Stomach smooth muscle (tissue), 2 donors: ENCODE results near the gene RHOD.
A peak's percentile ranks its signal among the peaks of the same experiment; 100 is the strongest.

ENCODE experiments used
- H3K27ac ChIP-seq: one replicate; pipeline ENCODE4 v1.7.0; 2013; ENCODE audit warnings: mild to moderate bottlenecking, low read length, inconsistent platforms
- H3K27me3 ChIP-seq, 2 donors: one replicate each; pipeline ENCODE4 v1.7.0; 2013; ENCODE audit warnings: low read length in 2 of 2; ENCODE audit not compliant: insufficient read depth in 2 of 2, control insufficient read depth in 1 of 2
- H3K36me3 ChIP-seq, 2 donors: one replicate each; pipeline ENCODE4 v1.7.0; 2013; ENCODE audit warnings: low read length in 2 of 2; ENCODE audit not compliant: control insufficient read depth in 2 of 2, insufficient read depth in 2 of 2
- H3K4me1 ChIP-seq: one replicate; pipeline ENCODE4 v1.7.0; 2013; ENCODE audit warnings: low read length; ENCODE audit not compliant: control insufficient read depth, insufficient read depth
- H3K4me3 ChIP-seq, 2 donors: one replicate each; pipeline ENCODE4 v1.7.0; 2013; ENCODE audit warnings: low read length in 2 of 2
- H3K9ac ChIP-seq, 2 donors: one replicate each; pipeline ENCODE4 v1.7.0; 2013; ENCODE audit warnings: low read length in 2 of 2, mild to moderate bottlenecking in 1 of 2
- H3K9me3 ChIP-seq, 2 donors: one replicate each; pipeline ENCODE4 v1.7.0; 2013; ENCODE audit warnings: low read length in 2 of 2; ENCODE audit not compliant: control insufficient read depth in 2 of 2
- donor health status: healthy.
- donor health status: Pancreatic carcinoma.

Gene RHOD

GRCh38 chr11:67059671-67060070 is 3.0 kb downstream of the RHOD start:
- Histone ChIP-seq H3K27ac (no peak overlapping the region), H3K9ac (no peak overlapping the region), H3K4me3 (no peak overlapping the region), H3K4me1 (peaks cover 20% of the 10 kb centered on the region), H3K9me3 (no peaks in the 10 kb centered on the region), H3K27me3 (no peaks in the 10 kb centered on the region), H3K36me3 (no peaks in the 10 kb centered on the region)

GRCh38 chr11:67060111-67060522 is 3.5 kb downstream of the RHOD start:
- H3K27me3 ChIP-seq, result no peaks in the 10 kb centered on the region
- no peak overlapping the region for H3K4me3 ChIP-seq
- H3K9ac ChIP-seq, result no peak overlapping the region
- peaks cover 20% of the 10 kb centered on the region for H3K4me1 ChIP-seq
- H3K27ac ChIP-seq, result no peak overlapping the region
- H3K9me3 ChIP-seq, result no peaks in the 10 kb centered on the region
- no peaks in the 10 kb centered on the region for H3K36me3 ChIP-seq

GRCh38 chr11:67062526-67063373 is 6.1 kb downstream of the RHOD start:
- H3K4me3 ChIP-seq, result no peak overlapping the region
- H3K36me3 ChIP-seq, result peaks cover 0 to 2% of the 10 kb centered on the region in 2 donors
- H3K4me1 ChIP-seq, result no peaks in the 10 kb centered on the region
- no peak overlapping the region for H3K9ac ChIP-seq
- H3K27me3 ChIP-seq, result no peaks in the 10 kb centered on the region
- no peaks in the 10 kb centered on the region for H3K9me3 ChIP-seq
- no peak overlapping the region for H3K27ac ChIP-seq

DNA sequence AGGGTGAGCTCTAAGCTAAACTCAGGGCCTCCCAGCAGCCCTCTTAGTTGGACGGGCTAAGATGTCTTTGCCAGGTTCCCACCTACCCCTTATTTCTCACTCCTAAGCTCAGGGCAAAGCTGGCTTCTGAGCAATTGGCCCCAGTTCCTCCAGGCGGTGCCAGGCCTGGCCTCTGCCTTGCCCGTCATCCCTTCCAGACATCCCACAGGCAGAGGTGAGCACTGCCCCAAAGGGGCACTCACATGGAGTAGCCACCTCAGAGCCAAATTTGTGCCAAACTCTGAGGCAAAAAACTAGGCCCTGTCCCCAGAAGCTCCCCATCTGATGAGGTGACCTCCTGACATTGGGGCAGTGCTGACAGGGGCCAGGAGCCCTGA is 9.7 kb downstream of the RHOD start:
- no peak overlapping the region for H3K4me3 ChIP-seq
- no peaks in the 10 kb centered on the region for H3K9me3 ChIP-seq
- H3K9ac ChIP-seq, result no peak overlapping the region
- H3K27ac ChIP-seq, result no peak overlapping the region
- peaks cover 0 to 2% of the 10 kb centered on the region in 2 donors for H3K36me3 ChIP-seq
- H3K27me3 ChIP-seq, result no peaks in the 10 kb centered on the region
- H3K4me1 ChIP-seq, result no peaks in the 10 kb centered on the region

DNA sequence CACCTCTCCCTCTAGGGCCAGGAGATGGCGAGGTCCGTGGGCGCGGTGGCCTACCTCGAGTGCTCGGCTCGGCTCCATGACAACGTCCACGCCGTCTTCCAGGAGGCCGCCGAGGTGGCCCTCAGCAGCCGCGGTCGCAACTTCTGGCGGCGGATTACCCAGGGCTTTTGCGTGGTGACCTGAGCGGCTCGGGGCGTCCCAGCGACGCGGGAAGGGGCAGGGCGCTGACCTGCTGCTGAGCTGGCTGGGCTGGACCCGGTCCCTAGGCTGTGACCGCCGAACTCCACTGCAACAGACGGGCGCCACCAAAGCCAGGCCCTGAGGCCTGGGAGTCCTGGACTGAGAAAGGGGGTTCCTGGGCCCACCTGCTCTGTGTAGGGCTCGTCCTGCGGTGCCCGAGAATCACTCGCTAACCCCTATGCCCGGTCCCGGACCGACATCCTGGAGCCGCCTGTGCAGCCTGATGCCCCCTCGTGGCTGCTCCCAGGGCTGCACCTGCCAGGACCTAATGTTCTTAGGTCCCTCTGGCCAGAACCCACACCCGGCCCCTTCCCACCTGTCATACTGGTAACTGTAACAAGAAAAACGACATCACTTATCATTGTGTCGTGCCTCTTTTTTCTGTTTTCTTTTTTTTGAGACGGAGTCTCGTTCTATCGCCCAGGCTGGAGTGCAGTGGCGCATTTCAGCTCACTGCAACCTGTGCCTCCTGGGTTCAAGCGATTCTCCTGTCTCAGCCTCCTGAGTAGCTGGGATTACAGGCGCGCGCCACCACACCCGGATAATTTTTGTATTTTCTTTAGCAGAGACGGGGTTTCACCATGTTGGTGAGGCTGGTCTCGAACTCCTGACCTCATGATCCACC is 15.0 kb downstream of the RHOD start:
- H3K36me3 ChIP-seq, result no peaks in the 10 kb centered on the region
- H3K9me3 ChIP-seq, result no peaks in the 10 kb centered on the region
- no peak overlapping the region for H3K27ac ChIP-seq
- H3K27me3 ChIP-seq, result no peaks in the 10 kb centered on the region
- peak overlapping the region in 1 of 2 donors; percentile 57 for H3K4me3 ChIP-seq
- no peak overlapping the region for H3K9ac ChIP-seq
- H3K4me1 ChIP-seq, result peaks cover 4% of the 10 kb centered on the region

DNA sequence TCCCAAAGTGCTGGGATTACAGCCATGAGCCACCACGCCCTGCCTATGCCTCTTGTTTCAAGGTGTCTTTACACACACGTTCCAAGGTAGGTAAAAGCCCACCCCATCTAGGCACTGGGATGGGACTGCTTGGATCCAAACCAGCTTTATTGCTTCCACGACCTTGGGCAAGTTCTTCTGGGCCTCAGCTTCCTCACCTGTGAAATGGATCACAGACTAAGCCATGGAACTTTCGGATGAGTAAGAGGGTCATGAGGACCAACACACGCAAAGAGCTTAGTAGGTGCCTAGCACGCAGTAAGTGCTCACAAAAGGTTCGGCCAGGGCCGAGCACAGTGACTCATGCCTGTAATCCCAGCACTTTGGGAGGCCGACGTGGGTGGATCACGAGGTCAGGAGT is 15.6 kb downstream of the RHOD start:
- H3K9ac ChIP-seq, result no peak overlapping the region
- no peaks in the 10 kb centered on the region for H3K36me3 ChIP-seq
- no peak overlapping the region for H3K27ac ChIP-seq
- H3K4me1 ChIP-seq, result peaks cover 4% of the 10 kb centered on the region
- no peaks in the 10 kb centered on the region for H3K9me3 ChIP-seq
- no peak overlapping the region for H3K4me3 ChIP-seq
- H3K27me3 ChIP-seq, result no peaks in the 10 kb centered on the region

DNA sequence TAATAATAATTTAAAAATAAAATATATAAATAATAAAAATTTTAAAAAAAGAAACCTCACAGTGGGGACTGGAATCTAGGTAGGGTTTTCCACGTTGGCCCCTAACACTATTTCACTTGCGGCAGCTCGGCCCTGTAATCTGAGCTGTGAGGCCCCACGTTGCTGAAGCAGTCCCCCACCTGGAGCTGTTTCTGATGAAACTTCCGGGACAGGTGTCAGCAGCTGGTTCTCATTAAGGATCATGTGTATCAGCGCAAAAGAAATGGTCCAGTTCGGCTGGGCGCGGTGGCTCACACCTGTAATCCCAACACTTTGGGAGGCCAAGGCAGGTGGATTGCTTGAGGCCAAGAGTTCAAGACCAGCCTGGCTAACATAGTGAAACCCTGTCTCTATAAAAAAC is 17.3 kb downstream of the RHOD start:
- peaks cover 4% of the 10 kb centered on the region for H3K4me1 ChIP-seq
- H3K9me3 ChIP-seq, result no peaks in the 10 kb centered on the region
- no peaks in the 10 kb centered on the region for H3K27me3 ChIP-seq
- H3K27ac ChIP-seq, result no peak overlapping the region
- no peak overlapping the region for H3K9ac ChIP-seq
- no peaks in the 10 kb centered on the region for H3K36me3 ChIP-seq
- H3K4me3 ChIP-seq, result no peak overlapping the region

DNA sequence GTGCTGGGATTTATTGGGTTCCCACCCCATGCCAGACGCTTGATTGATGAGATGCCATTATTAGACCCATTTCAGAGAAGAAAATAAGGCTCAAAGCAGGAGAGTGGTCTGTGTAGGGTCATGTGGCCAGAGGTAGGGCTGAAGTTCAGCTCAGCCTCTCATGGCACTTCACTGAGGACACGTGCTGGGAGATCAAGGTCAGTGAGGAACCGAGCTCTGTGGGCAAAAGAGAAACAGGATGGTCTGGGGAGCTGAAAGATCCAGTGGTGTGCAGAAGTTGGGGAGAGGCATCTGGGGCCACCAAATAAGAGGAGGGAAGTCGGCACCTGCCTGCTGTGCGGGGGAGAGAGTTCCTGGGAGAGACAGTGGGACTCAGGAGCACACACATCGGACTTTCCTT is 19.6 kb downstream of the RHOD start:
- Histone ChIP-seq H3K4me1 (peaks cover 4% of the 10 kb centered on the region), H3K36me3 (no peaks in the 10 kb centered on the region), H3K4me3 (no peak overlapping the region), H3K9ac (no peak overlapping the region), H3K27me3 (no peaks in the 10 kb centered on the region), H3K9me3 (no peaks in the 10 kb centered on the region), H3K27ac (no peak overlapping the region)

DNA sequence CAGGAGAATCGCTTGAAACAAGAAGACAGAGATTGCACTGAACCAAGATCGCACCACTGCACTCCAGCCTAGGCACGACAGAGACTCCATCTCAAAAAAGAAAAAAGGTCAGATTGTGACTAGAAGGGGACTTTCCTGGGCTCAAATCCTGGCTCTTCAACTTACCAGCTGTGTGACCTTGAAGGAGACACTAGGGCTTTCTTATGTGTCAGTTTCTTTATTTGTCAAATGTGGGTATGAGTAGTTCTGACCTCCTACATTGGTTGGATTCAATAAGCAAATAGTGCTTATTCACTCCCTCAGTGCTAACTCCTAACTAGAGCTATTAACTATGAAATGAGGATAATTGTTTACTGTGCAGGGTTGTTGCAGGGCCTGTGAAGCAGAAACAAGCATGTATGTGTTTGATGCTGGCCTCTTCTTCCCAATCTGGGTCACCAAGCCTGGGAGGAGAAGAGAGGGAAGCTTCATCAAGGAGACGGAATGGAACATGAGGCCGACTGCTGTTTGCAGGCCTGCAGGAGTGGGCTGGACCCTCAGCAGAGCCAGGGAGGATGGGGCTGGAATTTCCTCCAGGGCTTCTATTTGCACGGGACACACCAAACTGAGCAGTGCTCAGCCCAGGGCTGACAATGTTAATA is 22.5 kb downstream of the RHOD start:
- no peaks in the 10 kb centered on the region for H3K9me3 ChIP-seq
- no peak overlapping the region for H3K4me3 ChIP-seq
- H3K27me3 ChIP-seq, result no peaks in the 10 kb centered on the region
- no peak overlapping the region for H3K9ac ChIP-seq
- no peak overlapping the region for H3K27ac ChIP-seq
- H3K4me1 ChIP-seq, result peaks cover 5% of the 10 kb centered on the region
- no peaks in the 10 kb centered on the region for H3K36me3 ChIP-seq

DNA sequence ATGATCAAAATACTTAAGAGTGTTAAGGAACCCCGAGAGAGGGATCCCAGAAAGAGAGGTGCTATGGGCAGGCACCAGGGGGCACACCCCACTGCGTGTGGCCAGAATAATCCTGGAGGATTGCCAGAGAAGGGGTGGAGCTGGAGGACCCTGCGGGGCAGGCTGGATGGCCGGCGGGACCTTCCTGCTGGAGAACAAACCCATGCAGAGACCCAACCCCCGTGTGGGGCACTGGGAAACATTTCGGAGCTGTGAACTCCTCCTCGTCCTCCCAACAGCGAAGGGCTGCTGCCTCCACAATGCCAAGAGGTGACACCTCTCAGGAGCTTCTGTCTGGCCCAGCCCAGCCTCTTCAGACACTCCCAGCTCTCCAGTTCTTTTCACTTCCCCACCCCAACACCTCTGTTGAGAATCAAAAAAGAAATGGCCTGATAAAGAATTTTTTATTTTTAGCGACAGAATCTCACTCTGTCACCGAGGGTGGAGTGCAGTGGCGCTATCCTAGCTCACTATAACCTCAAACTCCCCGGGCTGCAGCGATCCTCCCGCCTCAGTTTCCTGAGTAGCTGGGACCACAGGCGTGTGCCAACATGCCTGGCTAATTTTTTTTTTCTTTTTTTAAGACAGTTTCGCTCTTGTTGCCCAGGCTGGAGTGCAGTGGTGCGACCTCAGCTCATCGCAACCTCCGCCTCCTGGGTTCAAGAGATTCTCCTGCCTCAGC is 25.6 kb downstream of the RHOD start:
- no peak overlapping the region for H3K9ac ChIP-seq
- no peak overlapping the region for H3K4me3 ChIP-seq

More for the DNA sequence above, 25.6 kb downstream of the RHOD start:
- H3K27ac ChIP-seq, result no peak overlapping the region
- no peaks in the 10 kb centered on the region for H3K9me3 ChIP-seq
- H3K4me1 ChIP-seq, result peaks cover 5% of the 10 kb centered on the region
- no peaks in the 10 kb centered on the region for H3K27me3 ChIP-seq
- H3K36me3 ChIP-seq, result no peaks in the 10 kb centered on the region
